OCI-LY3 (cell line): ENCODE results near the gene CHSY3.

ENCODE experiments used
- CTCF ChIP-seq: fragments of 200-600, 300-600 bp; sonication (generic); IDR thresholded peaks from 2 replicates; pipeline ENCODE4 v1.5.1; 2014; ENCODE audit warnings: antibody characterized with exemption, low read length, low read depth
- EZH2phosphoT487 ChIP-seq: fragments of 200-600 bp; shearing (Covaris generic); IDR thresholded peaks from 2 replicates; pipeline ENCODE4 v1.6.1; 2018; ENCODE audit warnings: antibody characterized with exemption, mixed run types, low read depth

- no peak for TF ChIP-seq CTCF
- TF ChIP-seq EZH2phosphoT487: no peak
These were observed 40.8 kb downstream of the CHSY3 start for GRCh38 chr5:129945028-129945427.
